ENCODE data around the gene FLRT2. TPM values are rescaled to one million over a fixed set of nuclear protein-coding genes. Genes with fewer than 3 reads are reported as not detected.

The FLRT2 gene
- total and polyA plus RNA-seq, 2 of the 4 experiments (the other 2 are of a cell fraction): 10.2 to 13.1 TPM

- CTCF ChIA-PET: interaction anchor here (1.1 kb wide), 2 partner anchors 13 to 39 kb away, joined by 3 to 5 read pairs; no protein-coding TSS in a partner anchor
- peak overlapping the region; percentile 75; the same call in 1 of the 2 replicates for H4K5ac ChIP-seq (ENCODE audit: low read depth, low read length)
- DNase-seq: peak; percentile 90
- H3K4me3 ChIP-seq (ENCODE audit: insufficient read depth, low read depth, low read length): no peak overlapping the region
- H4K8ac ChIP-seq (ENCODE audit: low read depth in 2 of 2, low read length in 2 of 2): peak overlapping the region; percentile 66 to 84; a peak in 3 of 4 replicates
- dilution Hi-C loops (cut with HindIII; ENCODE audit: low sequenced_read_pairs, unreplicated experiment): no loop called here
- no TSS peak for BruUV-seq (replicated peaks)
- intact Hi-C loops (cut with micrococcal nuclease): no loop called here
- peak overlapping the region; percentile 91 for H2BK5ac ChIP-seq (ENCODE audit: low read depth, low read length, poor library complexity, severe bottlenecking)
- H2BK120ac ChIP-seq (ENCODE audit: low read depth, low read length): peak overlapping the region; percentile 95
- H3K27me3 ChIP-seq (ENCODE audit: control insufficient read depth, insufficient read depth, low read length): no peaks in the 10 kb centered on the region
- H3K9me3 ChIP-seq (ENCODE audit: control insufficient read depth, insufficient read depth, low read length): no peaks in the 10 kb centered on the region
- ATAC-seq (ENCODE audit: low read depth): peak; percentile 70
- H3K27ac ChIP-seq (ENCODE audit: insufficient read depth, low read length): peak overlapping the region; percentile 70
- H3K9me1 ChIP-seq (ENCODE audit: insufficient read depth, low read length): peaks cover 13% of the 10 kb centered on the region
- H3K4me1 ChIP-seq (ENCODE audit: control insufficient read depth, insufficient read depth, low read length): peaks cover 17% of the 10 kb centered on the region
- no peak overlapping the region; the same call in 1 of the 2 replicates for H2AK5ac ChIP-seq (ENCODE audit: low read depth, low read length)
- H3K14ac ChIP-seq (replicated peaks; ENCODE audit: low read depth, low read length): peak overlapping the region; percentile 92
- H3K4ac ChIP-seq (ENCODE audit: low read depth, low read length): peak overlapping the region; percentile 91; the same call in 1 of the 2 replicates
- H2BK15ac ChIP-seq (ENCODE audit: low read depth, low read length): peak overlapping the region; percentile 99
- in situ Hi-C loops (cut with MboI; ENCODE audit: low sequenced_read_pairs): no loop called here
- H3K9ac ChIP-seq (ENCODE audit: low read depth, low read length): no peak overlapping the region
- TF ChIP-seq CEBPB (IDR thresholded peaks at IDR 0.05; ENCODE audit: low read depth, low read length) (peak; percentile 61), CTCF (conservative IDR thresholded peaks at IDR 0.05; ENCODE audit: low read depth, low read length) (no peak), POLR2A (IDR thresholded peaks at IDR 0.05; ENCODE audit: low read depth, low read length) (no peak), RFX5 (IDR thresholded peaks at IDR 0.05; ENCODE audit: low read depth, low read length) (no peak), FOS (IDR thresholded peaks at IDR 0.05; ENCODE audit: low read depth, low read length) (peak; percentile 95), MAFK (IDR thresholded peaks at IDR 0.05; ENCODE audit: low read depth, low read length) (peak; percentile 79), USF2 (IDR thresholded peaks at IDR 0.05; ENCODE audit: low read depth, low read length) (no peak), ELK1 (IDR thresholded peaks at IDR 0.05; ENCODE audit: borderline replicate concordance, low read depth, low read length) (no peak), NFE2L2 (IDR thresholded peaks at IDR 0.05; ENCODE audit: low read depth, low read length) (no peak), RCOR1 (IDR thresholded peaks at IDR 0.05; ENCODE audit: insufficient replicate concordance, low read length) (peak; percentile 55), RAD21 (IDR thresholded peaks at IDR 0.05; ENCODE audit: low read length) (no peak), MXI1 (IDR thresholded peaks at IDR 0.05; ENCODE audit: borderline replicate concordance, low read depth, low read length) (no peak), CHD1 (IDR thresholded peaks at IDR 0.05; ENCODE audit: low read depth, low read length) (no peak), MAZ (IDR thresholded peaks at IDR 0.05; ENCODE audit: borderline replicate concordance, low read depth, low read length) (no peak), BHLHE40 (IDR thresholded peaks at IDR 0.05; ENCODE audit: low read depth, low read length) (peak; percentile 25; the same call in 1 of the 2 replicates), SMC3 (IDR thresholded peaks at IDR 0.05; ENCODE audit: low read depth, low read length) (no peak)
- H3K79me1 ChIP-seq (ENCODE audit: low read depth in 1 of 2, low read length in 2 of 2): peaks cover 12 to 25% of the 10 kb centered on the region in 2 experiments; a peak in 2 of 4 replicates
- peak overlapping the region; percentile 93 for H2BK20ac ChIP-seq (ENCODE audit: low read depth, low read length)
- H2AFZ ChIP-seq (replicated peaks; ENCODE audit: low read length, poor library complexity): no peak overlapping the region
- peak overlapping the region; percentile 28; the same call in 1 of the 2 replicates for H3K4me2 ChIP-seq (ENCODE audit: low read depth, low read length)
- H3K56ac ChIP-seq (ENCODE audit: extremely low read depth, insufficient read depth, low read length): no peak overlapping the region
- 0 out of 2 replicates have a peak overlapping the region, but pooled peaks have one; percentile 62 for H4K91ac ChIP-seq (ENCODE audit: insufficient read depth, low read depth, low read length)
- H3K18ac ChIP-seq (ENCODE audit: low read depth, low read length): peak overlapping the region; percentile 92; the same call in 1 of the 2 replicates
- peaks cover 8% of the 10 kb centered on the region for H3K36me3 ChIP-seq (ENCODE audit: control insufficient read depth, insufficient read depth, low read length)
- no peak overlapping the region for H2AK9ac ChIP-seq (replicated peaks; ENCODE audit: low read depth, low read length, poor library complexity)
- peak overlapping the region; percentile 84 for H3K23ac ChIP-seq (ENCODE audit: low read depth, low read length)
- no peaks in the 10 kb centered on the region for H4K20me1 ChIP-seq (ENCODE audit: insufficient read depth, low read length)
- POLR2A ChIA-PET (ENCODE audit: unreplicated experiment): no interaction called here
These were observed 42.9 kb downstream of the FLRT2 start for GRCh38 chr14:85572845-85573244.
